Tibial nerve (tissue), 3 donors: ENCODE data around the gene BCOR.

Experiments used
- CTCF ChIP-seq, 5 experiments: fragments of 200-600 bp in 3 of 5; fragments of 450-650 bp in 2 of 5; sonication (generic) in 3 of 5; IDR thresholded peaks; one replicate each; pipeline ENCODE4 v1.5.1; 2016 to 2019; ENCODE audit warnings: antibody characterized with exemption in 5 of 5, mild to moderate bottlenecking in 3 of 5, moderate library complexity in 2 of 5
- POLR2A ChIP-seq, 2 donors: fragments of 450-650 bp; IDR thresholded peaks; one replicate each; pipeline ENCODE4 v1.6.1; 2017; ENCODE audit warnings: antibody characterized with exemption in 2 of 2, mild to moderate bottlenecking in 2 of 2, moderate library complexity in 2 of 2

GRCh38 chrX:40087425-40088298, 10.1 kb downstream of the BCOR start:
- no peak for TF ChIP-seq POLR2A (IDR thresholded peaks at IDR 0.05)
- no peak for TF ChIP-seq CTCF (IDR thresholded peaks at IDR 0.05)
